HT-29 (cell line): ENCODE results near the gene PRM3. TPM values are rescaled to one million over a fixed set of nuclear protein-coding genes. Genes with fewer than 3 reads are reported as not detected.
"Not testable (repeated sequence)": the region's sequence is repeated elsewhere in the genome, so short reads cannot be mapped to it uniquely, and the experiment has no call there.

ENCODE experiments used
- DNase-seq: peaks from one replicate; pipeline ENCODE4 v3.0.0-alpha.2; 2015; ENCODE audit warnings: low spot score
- total RNA-seq: library from RNA; depleted of rRNA; stranded (reverse); fragments of >200 nt; shearing (Covaris generic); gene quantifications from 2 replicates; pipeline ENCODE4 v1.2.3, GENCODE V29; 2014

The PRM3 gene
- total RNA-seq, 1 experiment from 2014 or later = not detected

- DNase-seq = no peak
Measured at GRCh38 chr16:11306381-11306780, 33.0 kb upstream of the PRM3 start.

GRCh38 chr16:11303405-11304138, 30.1 kb upstream of the PRM3 start:
- peak; percentile 46 for DNase-seq

- no peak for DNase-seq
Measured at GRCh38 chr16:11302977-11303376, 29.5 kb upstream of the PRM3 start.

- DNase-seq = no peak
Measured at GRCh38 chr16:11301645-11302501, 28.4 kb upstream of the PRM3 start.

- no peak for DNase-seq
Measured at GRCh38 chr16:11300560-11300892, 27.1 kb upstream of the PRM3 start.

GRCh38 chr16:11299865-11300559, 26.6 kb upstream of the PRM3 start:
- no peak for DNase-seq

GRCh38 chr16:11298950-11299547, 25.6 kb upstream of the PRM3 start:
- not testable (repeated sequence) for DNase-seq

- DNase-seq = no peak
Measured at GRCh38 chr16:11298143-11298900, 24.9 kb upstream of the PRM3 start.

- DNase-seq = peak; percentile 40
Measured at GRCh38 chr16:11297492-11298142, 24.2 kb upstream of the PRM3 start.

- DNase-seq = no peak
Measured at GRCh38 chr16:11296706-11297491, 23.5 kb upstream of the PRM3 start.

GRCh38 chr16:11296351-11296705, 22.9 kb upstream of the PRM3 start:
- no peak for DNase-seq

GRCh38 chr16:11295672-11296071, 22.2 kb upstream of the PRM3 start:
- DNase-seq = no peak

- no peak for DNase-seq
Measured at GRCh38 chr16:11292076-11292748, 18.8 kb upstream of the PRM3 start.

GRCh38 chr16:11291091-11291703, 17.8 kb upstream of the PRM3 start:
- no peak for DNase-seq

- no peak for DNase-seq
Measured at GRCh38 chr16:11290102-11290893, 16.9 kb upstream of the PRM3 start.

GRCh38 chr16:11289696-11290095, 16.3 kb upstream of the PRM3 start:
- not testable (repeated sequence) for DNase-seq

- no peak for DNase-seq
Measured at GRCh38 chr16:11289202-11289601, 15.8 kb upstream of the PRM3 start.

GRCh38 chr16:11285842-11286241, 12.4 kb upstream of the PRM3 start:
- DNase-seq = no peak
